A673 (cell line): ENCODE data around the gene MRPL33.

ENCODE experiments used
- CTCF ChIP-seq: fragments of 300-800, 200-600 bp; sonication (generic); conservative IDR thresholded peaks from 2 replicates; pipeline ENCODE4 v1.5.1; 2017; ENCODE audit warnings: low read depth, mild to moderate bottlenecking, antibody characterized with exemption, low read length, moderate library complexity, mixed read lengths
- EZH2 ChIP-seq: fragments of 200-600 bp; sonication (generic); IDR thresholded peaks from 2 replicates; pipeline ENCODE4 v1.6.1; 2017; ENCODE audit warnings: borderline replicate concordance, low read depth, mild to moderate bottlenecking, mixed read lengths, antibody characterized with exemption, low read length; ENCODE audit not compliant: poor library complexity, severe bottlenecking

- TF ChIP-seq CTCF (no peak), EZH2 (no peak)
Measured at GRCh38 chr2:27729614-27730013, 41.9 kb upstream of the MRPL33 start.
